Measurements from ENCODE around the gene SERPINA12.

SERPINA12 gene

DNA sequence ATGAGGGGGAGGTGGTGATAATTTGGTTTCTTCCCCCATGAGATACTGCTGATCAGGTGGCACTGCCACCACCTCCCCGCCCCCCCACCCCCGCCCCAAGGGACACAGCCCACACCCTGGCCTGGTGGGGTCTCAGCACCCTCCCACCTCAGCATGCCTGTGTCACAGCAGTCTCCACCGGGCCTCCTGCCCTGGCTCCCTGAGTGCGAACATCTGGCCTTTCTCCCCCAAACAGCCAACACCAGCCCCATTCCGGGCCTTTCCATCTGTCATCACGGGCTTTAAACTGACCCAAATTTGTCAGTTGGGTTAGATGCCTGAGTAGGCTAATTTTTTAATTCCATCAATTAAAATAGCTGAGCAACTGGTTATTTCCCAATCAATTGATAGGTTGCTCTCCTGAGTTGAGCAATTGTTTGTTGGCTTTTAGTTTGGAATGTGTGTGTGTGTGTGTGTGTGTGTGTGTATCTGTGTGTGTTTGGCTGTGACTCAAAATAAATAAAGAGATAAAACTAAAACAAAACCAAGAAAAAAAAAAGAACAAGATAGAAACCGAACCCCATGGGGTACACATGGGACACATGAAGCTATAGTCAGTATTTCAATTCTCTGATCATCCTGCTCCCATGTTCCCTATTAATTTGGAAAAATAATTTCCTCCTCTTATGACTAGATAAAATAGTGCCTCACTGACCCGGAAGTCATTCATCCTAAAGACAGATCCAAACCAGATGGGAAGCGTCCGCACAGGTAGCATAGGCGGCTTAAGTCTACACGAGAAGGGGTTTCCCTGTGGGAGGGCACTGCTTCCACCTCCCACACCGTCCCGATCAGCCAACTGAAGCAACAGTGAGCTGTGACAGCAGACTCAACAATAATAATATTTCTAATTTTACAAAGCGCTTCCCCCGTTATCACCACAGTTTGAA is 7.4 kb downstream of the SERPINA12 start:
- H3K4me3 ChIP-seq (replicated peaks; ENCODE audit: insufficient read depth, low read length) = no peak overlapping the region
- DNase-seq (ENCODE audit: low read depth in 1 of 2, low spot score in 1 of 2) = no peak
- no peak for TF ChIP-seq CTCF (IDR thresholded peaks at IDR 0.05; ENCODE audit: insufficient read depth, low read length)
- TF ChIP-seq SPI1 (IDR thresholded peaks at IDR 0.05; ENCODE audit: borderline replicate concordance, low read depth) = no peak
- no peak for TF ChIP-seq GABPA (IDR thresholded peaks at IDR 0.05; ENCODE audit: low read depth)
- TF ChIP-seq POLR2AphosphoS5 (IDR thresholded peaks at IDR 0.05; ENCODE audit: low read depth) = no peak
- TF ChIP-seq, protein P1, sequence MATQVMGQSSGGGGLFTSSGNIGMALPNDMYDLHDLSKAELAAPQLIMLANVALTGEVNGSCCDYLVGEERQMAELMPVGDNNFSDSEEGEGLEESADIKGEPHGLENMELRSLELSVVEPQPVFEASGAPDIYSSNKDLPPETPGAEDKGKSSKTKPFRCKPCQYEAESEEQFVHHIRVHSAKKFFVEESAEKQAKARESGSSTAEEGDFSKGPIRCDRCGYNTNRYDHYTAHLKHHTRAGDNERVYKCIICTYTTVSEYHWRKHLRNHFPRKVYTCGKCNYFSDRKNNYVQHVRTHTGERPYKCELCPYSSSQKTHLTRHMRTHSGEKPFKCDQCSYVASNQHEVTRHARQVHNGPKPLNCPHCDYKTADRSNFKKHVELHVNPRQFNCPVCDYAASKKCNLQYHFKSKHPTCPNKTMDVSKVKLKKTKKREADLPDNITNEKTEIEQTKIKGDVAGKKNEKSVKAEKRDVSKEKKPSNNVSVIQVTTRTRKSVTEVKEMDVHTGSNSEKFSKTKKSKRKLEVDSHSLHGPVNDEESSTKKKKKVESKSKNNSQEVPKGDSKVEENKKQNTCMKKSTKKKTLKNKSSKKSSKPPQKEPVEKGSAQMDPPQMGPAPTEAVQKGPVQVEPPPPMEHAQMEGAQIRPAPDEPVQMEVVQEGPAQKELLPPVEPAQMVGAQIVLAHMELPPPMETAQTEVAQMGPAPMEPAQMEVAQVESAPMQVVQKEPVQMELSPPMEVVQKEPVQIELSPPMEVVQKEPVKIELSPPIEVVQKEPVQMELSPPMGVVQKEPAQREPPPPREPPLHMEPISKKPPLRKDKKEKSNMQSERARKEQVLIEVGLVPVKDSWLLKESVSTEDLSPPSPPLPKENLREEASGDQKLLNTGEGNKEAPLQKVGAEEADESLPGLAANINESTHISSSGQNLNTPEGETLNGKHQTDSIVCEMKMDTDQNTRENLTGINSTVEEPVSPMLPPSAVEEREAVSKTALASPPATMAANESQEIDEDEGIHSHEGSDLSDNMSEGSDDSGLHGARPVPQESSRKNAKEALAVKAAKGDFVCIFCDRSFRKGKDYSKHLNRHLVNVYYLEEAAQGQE (IDR thresholded peaks at IDR 0.05; ENCODE audit: insufficient replicate concordance, low read depth) = no peak

DNA sequence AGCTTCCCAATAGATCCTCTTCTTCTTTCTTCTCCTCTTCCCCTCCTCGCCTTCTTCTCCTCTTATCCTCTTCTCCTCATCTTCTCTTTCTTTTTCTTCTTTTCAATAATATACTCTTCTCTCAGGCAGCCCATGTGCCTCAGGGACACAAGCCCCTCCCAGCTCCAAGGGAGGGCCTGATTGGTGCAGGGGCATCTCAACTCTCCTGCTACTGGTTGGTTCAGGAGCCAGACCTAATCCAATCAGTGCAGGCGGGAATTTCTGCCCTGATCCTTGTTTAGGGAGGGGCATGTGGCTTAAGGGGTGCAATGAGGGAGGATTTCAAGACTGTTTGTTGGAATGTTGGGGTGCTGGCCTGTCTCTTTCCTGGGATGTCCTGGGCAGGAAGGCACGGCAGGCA is 9.0 kb downstream of the SERPINA12 start:
- Histone ChIP-seq H3K27me3 (ENCODE audit: insufficient read depth, poor library complexity, severe bottlenecking) (no peaks in the 10 kb centered on the region), H3K27ac (replicated peaks) (no peak overlapping the region), H3K4me3 (replicated peaks; ENCODE audit: insufficient read depth, low read length) (no peak overlapping the region)
- TF ChIP-seq CTCF (IDR thresholded peaks at IDR 0.05; ENCODE audit: insufficient read depth, low read length) (no peak), SPI1 (IDR thresholded peaks at IDR 0.05; ENCODE audit: borderline replicate concordance, low read depth) (no peak), POLR2AphosphoS5 (IDR thresholded peaks at IDR 0.05; ENCODE audit: low read depth) (no peak), GABPA (IDR thresholded peaks at IDR 0.05; ENCODE audit: low read depth) (no peak)
- TF ChIP-seq, protein P1 (IDR thresholded peaks at IDR 0.05; ENCODE audit: insufficient replicate concordance, low read depth) = no peak
- no peak for DNase-seq (ENCODE audit: low read depth in 1 of 2, low spot score in 1 of 2)

More for the DNA sequence above, 7.4 kb downstream of the SERPINA12 start:
- Histone ChIP-seq H3K27ac (replicated peaks) (no peak overlapping the region), H3K27me3 (ENCODE audit: insufficient read depth, poor library complexity, severe bottlenecking) (no peaks in the 10 kb centered on the region)

- DNase-seq (ENCODE audit: low read depth in 1 of 2, low spot score in 1 of 2) = no peak
- H3K27me3 ChIP-seq (ENCODE audit: insufficient read depth, poor library complexity, severe bottlenecking) = no peaks in the 10 kb centered on the region
- H3K27ac ChIP-seq (replicated peaks) = no peak overlapping the region
- no peak overlapping the region for H3K4me3 ChIP-seq (replicated peaks; ENCODE audit: insufficient read depth, low read length)
- TF ChIP-seq GABPA (IDR thresholded peaks at IDR 0.05; ENCODE audit: low read depth) = no peak
- TF ChIP-seq SPI1 (IDR thresholded peaks at IDR 0.05; ENCODE audit: borderline replicate concordance, low read depth) = no peak
- no peak for TF ChIP-seq POLR2AphosphoS5 (IDR thresholded peaks at IDR 0.05; ENCODE audit: low read depth)
- TF ChIP-seq, protein P1 (IDR thresholded peaks at IDR 0.05; ENCODE audit: insufficient replicate concordance, low read depth) = no peak
- no peak for TF ChIP-seq CTCF (IDR thresholded peaks at IDR 0.05; ENCODE audit: insufficient read depth, low read length)
These were observed 9.6 kb downstream of the SERPINA12 start for GRCh38 chr14:94499673-94500072.

All from HL-60 (cell line).